Fibroblast of skin of back (primary cell): ENCODE results near the gene ASNSD1. TPM values are rescaled to one million over a fixed set of nuclear protein-coding genes. Genes with fewer than 3 reads are reported as not detected.
A peak's percentile ranks its signal among the peaks of the same experiment; 100 is the strongest.

Experiments used
- DNase-seq: peaks from one replicate; pipeline ENCODE4 v3.0.0-alpha.2; 2013
- polyA plus RNA-seq, 2 experiments: library from polyadenylated mRNA; unstranded; fragments of 120-200 nt; gene quantifications; one replicate each; pipeline ENCODE4 v1.2.1, GENCODE V29; 2013; ENCODE audit not compliant: insufficient read length in 2 of 2

ASNSD1 gene
- 38.3 TPM for polyA plus RNA-seq (2013, experiment 1 of 2; ENCODE audit: insufficient read length)
- 26.4 TPM for polyA plus RNA-seq (2013, experiment 2 of 2; ENCODE audit: insufficient read length)

DNA sequence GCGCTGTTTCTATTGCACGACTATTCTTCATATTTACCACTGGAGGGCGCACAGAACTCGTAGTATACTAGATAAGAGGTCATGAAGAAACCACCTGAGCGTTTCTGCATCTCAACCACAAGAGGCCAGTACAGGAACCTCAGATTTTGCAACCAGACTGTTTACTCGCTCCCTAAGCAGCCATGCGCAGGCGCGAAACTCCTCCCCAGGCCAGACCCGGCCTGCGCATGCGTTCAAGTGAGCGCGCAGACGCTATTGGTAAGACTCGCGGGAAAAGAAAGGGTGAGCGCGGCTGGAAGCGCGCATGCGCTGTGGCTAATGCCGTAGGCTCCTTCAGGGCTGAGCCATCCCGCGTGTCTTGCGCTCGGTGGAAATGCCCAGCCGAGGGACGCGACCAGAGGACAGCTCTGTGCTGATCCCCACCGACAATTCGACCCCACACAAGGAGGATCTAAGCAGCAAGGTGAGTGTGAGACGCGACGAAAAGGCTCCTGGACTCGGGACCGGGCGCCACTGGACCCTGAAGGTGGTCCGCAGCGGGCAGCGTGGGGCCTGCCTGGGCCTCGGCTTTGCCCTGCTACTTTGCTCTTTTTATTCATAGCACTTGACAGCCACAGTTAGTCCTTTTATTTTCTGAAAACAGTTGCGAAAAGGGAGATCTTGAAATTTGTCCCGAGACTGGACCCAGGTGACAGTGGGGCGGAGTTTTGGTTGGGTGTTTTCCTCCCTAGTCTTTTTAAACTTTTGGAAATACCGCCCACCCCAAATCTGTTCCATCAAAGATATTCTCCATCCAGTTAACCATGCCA, at the start of gene ASNSD1:
TSS of gene ASNSD1 (plus strand) at position 312 of the 809 bp plus-strand sequence. CDS start 4,674 bp downstream, outside the sequence.
- peak; percentile 99 for DNase-seq

- peak; percentile 77 for DNase-seq
Observed at GRCh38 chr2:189613077-189613636, 48.1 kb upstream of the ASNSD1 start.

DNA sequence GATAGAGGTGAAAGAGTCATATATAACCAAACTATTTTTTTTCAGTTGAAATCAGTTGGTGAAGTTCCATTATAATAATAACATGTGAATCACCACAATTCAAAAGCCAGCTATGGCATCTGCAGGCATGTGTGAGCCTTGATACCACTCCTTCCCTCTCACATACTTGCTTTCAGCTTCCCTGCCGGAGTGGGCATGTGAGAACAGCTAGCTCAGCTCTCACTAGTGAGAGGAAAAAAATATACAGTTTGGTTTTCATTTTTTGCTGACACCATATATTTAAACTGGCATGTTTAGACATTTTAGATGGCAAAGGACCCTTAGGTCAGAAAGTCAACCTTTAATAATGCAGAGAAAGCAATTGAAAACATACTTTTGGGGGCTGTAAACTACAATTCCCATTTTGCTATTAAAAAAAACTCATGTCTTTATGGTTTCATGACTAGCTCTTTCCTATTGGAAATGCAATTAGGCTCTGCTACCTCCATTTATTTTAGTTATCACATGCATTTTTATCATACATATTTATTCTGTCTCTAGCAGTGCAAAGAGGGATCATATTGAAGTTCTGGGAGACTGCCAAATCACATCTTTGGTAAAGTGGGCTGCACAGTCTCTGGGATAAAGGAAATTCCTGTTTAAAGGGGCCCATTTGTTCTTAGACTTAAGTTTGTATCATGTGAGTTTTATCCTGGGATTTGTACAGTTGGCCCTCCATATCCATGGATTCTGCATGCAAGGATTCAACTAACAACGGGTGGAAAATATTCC, 47.4 kb upstream of the ASNSD1 start:
- peak; percentile 64 for DNase-seq

DNA sequence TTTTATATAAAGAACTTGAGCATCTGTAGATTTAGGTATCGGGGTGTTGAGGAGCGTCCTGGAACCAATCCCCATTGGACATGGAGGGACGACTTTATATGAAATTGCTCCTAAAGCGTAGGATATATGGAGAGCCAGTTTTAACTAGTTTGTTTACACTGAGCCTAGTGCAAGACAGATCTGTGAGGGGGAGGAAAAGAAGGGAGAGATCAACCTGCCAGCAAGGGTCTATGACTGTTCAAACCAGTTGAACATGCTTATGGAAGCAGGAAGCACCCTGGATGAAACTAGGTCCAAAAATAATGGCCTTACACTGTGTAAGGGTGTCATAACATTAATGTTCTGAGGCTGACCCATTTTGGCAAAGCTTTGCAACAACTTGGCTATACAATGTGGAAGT, 46.7 kb upstream of the ASNSD1 start:
- no peak for DNase-seq

DNA sequence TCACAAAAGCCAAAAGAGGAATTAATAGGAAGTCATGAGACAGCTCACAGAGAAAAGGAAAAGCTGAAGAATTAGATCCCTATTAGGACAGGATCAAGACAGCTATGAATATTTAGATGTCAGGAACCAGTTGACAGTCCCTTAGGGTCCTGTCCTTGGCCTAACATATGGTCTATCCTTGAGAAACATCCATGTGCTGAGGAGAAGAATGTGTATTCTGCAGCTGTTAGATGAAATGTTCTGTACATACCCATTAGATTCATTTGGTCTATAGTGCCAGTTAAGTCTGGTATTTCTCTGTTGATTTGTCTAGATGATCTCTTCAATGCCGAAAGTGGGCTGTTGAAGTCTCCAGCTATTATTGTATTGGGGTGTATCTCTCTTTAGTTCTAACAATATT, 43.1 kb upstream of the ASNSD1 start:
- no peak for DNase-seq

- DNase-seq = no peak
Observed at GRCh38 chr2:189621781-189622180, 39.5 kb upstream of the ASNSD1 start.

DNA sequence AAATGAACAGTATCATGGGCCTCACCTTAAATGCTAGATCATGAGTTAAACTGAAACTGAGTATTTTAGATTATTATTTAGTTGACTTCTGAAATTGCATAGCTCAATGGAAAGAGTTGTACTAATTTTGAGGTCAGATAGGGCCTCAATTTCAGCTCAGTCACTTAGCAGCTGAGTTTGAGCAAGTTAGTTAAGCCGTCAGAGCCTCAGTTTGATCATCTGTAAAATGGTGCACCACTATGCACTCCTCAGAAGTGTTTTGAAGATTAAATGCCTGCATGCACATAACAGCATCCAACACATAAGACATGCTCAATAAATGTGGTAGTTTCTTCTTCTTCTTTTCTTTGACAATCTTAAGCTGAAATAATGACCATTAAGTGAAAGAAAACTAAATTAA, 38.2 kb upstream of the ASNSD1 start:
- no peak for DNase-seq

DNA sequence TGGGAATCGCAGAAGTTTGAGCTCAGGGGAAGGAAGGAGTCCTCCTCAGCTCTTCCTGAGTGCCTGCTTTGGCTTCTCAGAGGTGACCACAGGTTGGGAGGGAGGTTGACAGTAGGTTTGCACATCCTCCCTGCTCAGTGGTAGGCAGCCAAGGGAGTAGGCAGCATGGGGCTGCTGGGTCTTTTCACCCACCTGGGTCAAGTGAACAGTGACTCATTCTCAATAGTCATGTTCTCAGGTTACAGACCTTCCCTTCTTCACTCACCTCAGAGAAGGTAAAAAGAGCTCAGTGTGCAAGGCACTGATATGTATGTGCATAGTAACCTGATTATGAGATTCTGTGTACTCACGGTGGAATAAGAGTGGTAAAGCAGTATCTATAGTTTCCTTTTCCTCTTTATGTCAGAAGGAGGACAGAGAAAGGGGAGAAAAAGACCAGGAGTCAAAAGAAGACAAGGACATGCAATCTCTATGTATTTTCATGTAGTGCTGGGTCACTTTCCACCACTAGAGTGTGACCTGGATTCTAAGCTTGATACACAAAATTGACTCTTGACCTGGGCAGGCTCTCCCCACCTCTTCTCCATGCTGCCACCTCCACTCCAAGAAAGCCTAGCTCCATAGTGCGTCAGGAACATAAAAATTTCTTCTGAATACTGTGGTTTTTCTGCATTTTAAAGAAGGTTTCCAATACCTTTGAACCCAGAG, 36.5 kb upstream of the ASNSD1 start:
- DNase-seq = no peak

GRCh38 chr2:189625636-189626035, 35.6 kb upstream of the ASNSD1 start:
- DNase-seq = no peak

DNA sequence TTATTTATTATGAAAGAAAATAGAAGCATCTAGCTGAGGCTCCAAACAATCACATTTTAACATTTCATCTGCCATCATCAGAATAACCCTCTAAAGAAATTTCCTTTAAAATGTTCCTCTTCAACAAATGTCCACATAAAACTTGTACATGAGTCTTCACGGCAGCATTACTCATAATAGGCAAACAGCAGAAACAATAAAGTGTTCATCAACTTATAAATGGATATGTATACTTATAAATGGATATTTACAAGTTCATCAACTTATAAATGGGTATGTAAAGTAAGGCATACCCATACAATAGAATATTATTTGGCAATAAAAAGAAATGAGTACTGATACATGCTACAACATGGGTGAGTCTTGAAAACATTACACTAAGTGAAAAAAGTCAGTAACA, 33.5 kb upstream of the ASNSD1 start:
- DNase-seq = no peak

DNA sequence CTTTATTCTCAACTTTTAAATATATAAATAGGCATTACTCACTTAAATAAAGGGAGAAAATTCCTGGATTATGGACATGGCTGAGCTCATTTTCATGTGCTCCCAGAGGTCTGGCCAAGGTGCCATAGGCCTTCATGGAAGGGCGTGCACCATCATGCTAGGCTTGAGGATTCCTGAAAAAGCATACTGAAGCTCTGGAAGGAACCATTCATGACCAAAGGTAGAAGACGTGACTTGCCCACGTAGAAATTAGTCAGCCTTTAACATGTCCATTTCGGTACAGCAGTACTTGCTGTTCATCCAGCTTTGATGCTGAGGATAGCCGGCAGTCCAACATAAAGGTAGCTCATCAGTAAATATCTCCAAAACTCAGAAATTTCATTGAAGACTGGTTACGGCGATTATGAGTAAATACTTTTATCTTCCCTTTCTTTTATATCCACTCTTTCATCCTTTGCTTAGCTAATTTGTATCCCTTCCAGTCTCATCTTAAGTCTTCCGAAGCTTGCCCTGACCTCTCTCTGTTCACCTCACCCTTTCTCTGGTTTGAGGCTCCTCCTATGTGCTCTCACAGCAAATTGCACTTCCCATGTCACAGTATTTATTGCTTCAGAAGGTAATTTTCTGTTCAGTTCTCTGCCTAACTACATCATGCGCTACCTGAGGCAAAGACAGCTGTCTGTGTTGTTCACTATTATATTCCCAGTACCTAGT, 32.3 kb upstream of the ASNSD1 start:
- no peak for DNase-seq

DNA sequence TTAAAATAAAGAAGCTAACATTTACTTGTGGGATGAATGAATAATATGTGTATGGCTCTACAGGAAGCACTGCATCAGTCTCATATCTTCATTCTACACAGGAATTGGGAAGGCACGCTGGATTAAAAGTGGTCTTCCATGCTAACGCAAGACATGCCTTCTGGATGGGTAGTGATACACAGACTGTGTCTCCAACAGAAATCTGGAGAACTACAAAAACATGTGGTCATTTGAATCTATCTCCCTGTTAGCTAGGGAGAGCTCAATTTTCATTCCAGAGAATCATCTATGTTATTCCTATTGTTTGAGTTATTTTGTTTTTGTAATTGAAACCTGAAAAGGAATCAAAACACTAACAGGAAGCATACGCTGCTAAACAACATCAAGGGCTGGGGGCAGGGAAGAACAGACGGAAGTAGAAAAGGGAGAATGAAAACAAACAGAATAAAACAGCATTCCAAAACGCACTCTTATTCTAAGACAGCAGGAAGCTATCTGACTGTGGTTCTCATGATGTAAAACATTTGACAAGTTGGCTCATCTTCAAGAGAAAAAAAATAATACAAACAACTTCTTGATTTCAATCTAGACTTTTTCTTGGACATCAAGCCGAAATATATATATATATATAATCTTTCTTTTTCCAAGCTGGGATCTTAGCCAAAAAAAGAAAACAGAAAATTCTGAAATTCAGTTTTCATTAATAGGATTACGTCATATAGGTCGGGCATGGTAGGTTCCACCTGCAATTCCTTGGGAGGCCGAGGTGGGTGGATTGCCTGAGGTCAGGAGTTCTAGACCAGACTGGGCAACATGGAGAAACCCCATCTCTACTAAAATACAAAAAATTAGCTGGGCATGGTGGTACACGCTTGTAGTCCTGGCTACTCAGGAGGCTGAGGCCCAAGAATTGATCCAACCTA, 31.5 kb upstream of the ASNSD1 start:
- peak; percentile 41 for DNase-seq

DNA sequence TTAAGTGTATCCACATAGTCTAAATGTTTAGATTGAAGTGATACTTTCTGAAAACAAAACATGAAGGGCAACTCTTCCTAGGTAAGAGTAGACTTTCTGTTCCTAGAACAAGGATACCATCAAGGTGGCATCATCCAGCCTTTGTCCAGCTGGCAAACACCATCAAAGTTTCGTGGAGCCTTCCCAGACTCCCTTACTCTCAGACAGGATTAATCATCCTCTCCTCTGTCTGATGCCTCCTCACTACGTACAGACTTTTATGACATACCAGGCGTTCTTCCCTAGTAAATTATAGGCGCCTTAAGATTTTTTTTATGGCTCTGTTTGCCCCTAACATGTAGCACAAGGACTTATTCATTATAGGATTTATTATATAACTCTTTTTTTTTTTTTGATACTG, 29.4 kb upstream of the ASNSD1 start:
- no peak for DNase-seq

DNA sequence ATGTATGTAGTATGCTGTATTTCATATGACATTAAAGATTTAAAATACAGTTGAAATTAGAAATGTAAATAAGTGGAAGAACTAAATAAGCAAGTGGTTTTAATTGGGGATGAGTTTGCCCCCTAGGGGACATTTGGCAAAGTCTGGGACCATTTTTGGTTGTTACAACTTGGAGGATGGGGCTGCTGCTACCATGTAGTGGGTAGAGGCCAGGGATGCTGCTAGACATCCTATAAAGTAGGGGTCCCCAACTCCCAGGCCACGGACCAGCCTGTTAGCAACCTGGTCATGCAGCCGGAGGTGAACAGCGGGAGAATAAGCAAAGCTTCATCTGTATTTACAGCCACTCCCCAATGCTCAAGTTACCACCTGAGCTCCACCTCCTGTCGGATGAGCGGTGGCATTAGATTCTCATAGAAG, 27.9 kb upstream of the ASNSD1 start:
- peak; percentile 12 for DNase-seq

GRCh38 chr2:189635353-189635752, 25.9 kb upstream of the ASNSD1 start:
- DNase-seq = no peak

- no peak for DNase-seq
Observed at GRCh38 chr2:189638301-189639006, 22.8 kb upstream of the ASNSD1 start.

DNA sequence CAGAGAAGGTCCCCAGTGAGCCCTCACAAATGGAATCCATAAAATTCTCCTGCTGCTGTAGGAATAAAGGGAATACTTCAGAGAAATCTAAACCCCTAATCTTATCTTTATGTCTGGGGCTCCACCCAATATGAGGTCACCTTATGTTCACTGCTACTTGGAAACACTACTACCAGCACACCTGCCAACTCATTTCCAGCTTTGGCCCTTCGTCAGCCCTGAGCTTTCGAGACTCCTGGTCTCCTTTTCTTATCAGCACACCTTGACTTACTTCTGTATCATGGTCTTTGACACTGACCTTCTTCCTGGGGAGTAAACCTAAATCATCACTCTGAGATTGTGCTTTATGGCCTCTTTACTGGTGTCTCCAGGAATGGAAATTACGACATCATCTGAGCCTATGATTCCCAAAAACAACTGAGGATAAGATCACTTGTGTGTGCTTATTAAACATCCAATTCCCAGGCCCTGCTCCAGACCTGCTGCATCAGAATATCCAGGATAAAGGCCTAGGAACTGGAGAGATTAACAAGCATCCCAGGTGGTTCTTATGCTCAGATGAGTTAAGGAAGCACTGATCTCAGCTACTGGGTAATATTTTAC, 22.2 kb upstream of the ASNSD1 start:
- no peak for DNase-seq

- no peak for DNase-seq
Observed at GRCh38 chr2:189641002-189641401, 20.3 kb upstream of the ASNSD1 start.

DNA sequence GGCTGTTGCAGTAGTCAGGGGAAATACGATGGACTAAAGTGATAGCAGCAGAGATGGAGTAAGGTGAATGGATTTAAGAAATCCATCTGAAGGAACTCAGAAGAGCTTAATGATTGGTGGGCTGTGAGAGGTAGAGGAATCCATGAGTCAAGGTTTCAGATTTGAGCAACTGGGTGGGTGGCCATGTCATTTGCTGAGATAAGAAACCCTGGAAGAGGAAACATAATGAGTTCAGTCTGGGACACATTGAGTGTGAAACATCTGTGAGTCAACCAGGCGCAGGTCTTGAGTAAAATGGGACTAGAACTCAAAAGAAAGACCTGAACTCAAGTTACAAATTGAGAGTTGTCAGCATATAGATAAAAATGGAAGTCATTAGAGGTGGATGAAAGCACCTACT, 19.7 kb upstream of the ASNSD1 start:
- DNase-seq = no peak

- DNase-seq = no peak
Observed at GRCh38 chr2:189646521-189646920, 14.7 kb upstream of the ASNSD1 start.
